Mesodermal cell (in vitro differentiated cells): ENCODE results near the gene CTIF.

Experiments used
- H3K27ac ChIP-seq: 2 replicates; pipeline ENCODE4 v1.7.0; 2013; ENCODE audit warnings: mild to moderate bottlenecking, low read depth, low read length, moderate library complexity; ENCODE audit not compliant: severe bottlenecking
- H3K36me3 ChIP-seq: 2 replicates; pipeline ENCODE4 v1.7.1; 2013; ENCODE audit warnings: mild to moderate bottlenecking, low read length, moderate library complexity; ENCODE audit not compliant: control insufficient read depth, insufficient read depth
- H3K4me1 ChIP-seq: one replicate; pipeline ENCODE4 v1.7.1; 2013; ENCODE audit warnings: mild to moderate bottlenecking, low read length; ENCODE audit not compliant: insufficient read depth, control insufficient read depth, poor library complexity, severe bottlenecking
- H3K4me3 ChIP-seq: 2 replicates; pipeline ENCODE4 v1.7.0; 2013; ENCODE audit warnings: low read length, control low read depth, mild to moderate bottlenecking; ENCODE audit not compliant: insufficient read depth, poor library complexity, severe bottlenecking; ENCODE audit errors: extremely low read depth
- H3K9me3 ChIP-seq: 2 replicates; pipeline ENCODE4 v1.7.1; 2013; ENCODE audit warnings: mild to moderate bottlenecking, low read length, moderate library complexity; ENCODE audit not compliant: control insufficient read depth
- WGBS, 2 experiments: methylation state at CpG; one replicate each; pipeline ENCODE4 v1.1.5; 2013; ENCODE audit warnings: missing lambda C conversion rate in 2 of 2; ENCODE audit not compliant: insufficient coverage in 2 of 2; 5-methylcytosine and 5-hydroxymethylcytosine counted together

Gene CTIF

DNA sequence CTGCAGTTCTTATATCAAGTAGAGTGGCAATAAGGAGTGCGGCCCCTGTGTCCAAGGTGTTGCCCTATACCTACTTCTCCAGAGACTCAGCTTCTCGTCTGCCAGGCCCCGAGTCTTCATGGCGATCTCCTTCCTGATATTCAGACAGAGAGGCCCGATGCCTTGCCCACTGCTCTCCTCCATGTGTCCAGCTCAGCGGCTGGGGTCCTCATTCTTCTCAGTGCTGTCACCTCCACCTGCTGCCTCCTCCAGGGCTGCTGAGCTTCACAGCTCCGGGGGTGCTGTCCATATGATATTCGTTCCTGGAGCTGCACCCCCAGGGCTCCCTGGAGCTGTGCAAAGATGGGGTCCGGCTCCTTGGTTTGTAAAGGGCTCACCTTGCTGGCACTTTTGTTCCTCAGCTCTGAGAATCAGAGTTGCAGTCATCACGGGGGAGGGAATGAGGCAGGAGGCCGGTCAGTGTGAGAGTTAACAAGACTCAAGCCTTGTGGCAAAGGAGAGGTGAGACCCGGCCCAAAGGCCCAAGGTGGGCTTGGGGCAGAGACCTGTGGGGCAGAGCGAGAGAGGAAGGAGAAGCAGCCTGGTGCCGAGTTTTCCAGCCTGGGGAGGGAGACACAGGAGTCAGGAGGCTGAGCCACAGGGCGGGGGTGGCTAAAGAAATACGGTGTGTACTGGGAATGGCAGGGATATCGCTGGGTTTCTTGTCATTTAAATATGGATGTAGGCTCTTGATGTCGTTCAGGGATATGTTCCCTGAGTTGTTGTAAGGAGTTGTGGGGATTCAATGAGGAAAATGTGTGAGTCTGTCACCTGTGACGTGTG, 120.6 kb downstream of the CTIF start:
- H3K4me1 ChIP-seq, result peaks cover 19% of the 10 kb centered on the region
- no peaks in the 10 kb centered on the region for H3K9me3 ChIP-seq
- 94 to 95% methylated on average over 15 to 19 of the region's 19 CpGs for WGBS, 2 experiments
- no peaks in the 10 kb centered on the region for H3K36me3 ChIP-seq
- H3K27ac ChIP-seq, result no peak overlapping the region
- no peak overlapping the region for H3K4me3 ChIP-seq

DNA sequence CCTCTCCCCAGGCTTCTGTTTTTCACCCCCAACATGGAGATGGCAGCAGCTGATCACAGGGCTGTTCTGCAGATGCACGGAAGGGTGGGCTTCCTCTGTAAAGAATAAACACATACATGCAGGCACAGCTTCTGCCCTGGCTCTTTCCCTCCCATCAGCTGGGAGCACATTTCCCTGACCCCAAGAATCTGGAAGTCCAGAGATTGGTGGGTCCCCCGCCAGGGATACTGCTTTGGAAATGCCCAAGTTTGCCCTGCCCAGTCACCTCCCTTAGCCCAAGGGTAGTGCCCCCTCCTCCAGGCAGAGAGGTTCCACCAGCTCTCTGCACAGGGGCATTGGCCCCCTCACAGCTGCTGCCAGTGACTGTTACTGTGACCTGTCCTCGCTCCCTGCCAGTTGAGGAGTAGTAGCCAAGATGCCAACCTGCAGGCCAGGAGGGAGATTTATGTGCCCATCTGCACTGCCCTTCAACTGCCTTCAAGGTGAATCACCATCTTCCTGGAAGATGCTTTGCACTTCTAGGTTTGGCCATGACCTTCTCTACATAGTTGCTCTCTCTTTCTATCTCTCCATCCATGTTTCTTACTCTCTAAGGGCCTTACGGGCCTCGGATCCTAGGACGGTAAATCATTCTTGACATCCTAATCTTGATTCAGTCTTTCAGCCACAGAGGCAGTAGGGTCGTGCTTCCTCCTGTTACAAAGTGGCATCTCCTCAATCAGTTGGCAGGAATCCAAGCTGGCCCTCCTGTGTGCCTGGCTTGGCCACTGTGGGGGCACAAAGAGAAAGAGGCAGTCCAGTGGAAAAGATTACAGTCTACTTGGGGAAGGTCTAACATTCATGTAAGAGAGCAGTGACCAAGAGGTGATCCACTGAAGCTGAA, 121.8 kb downstream of the CTIF start:
- Histone ChIP-seq H3K4me3 (no peak overlapping the region), H3K27ac (no peak overlapping the region), H3K4me1 (peaks cover 19% of the 10 kb centered on the region), H3K36me3 (peaks cover 6% of the 10 kb centered on the region), H3K9me3 (peaks cover 3% of the 10 kb centered on the region)
- 83 to 98% methylated on average over 6 to 7 of the region's 7 CpGs for WGBS, 2 experiments

DNA sequence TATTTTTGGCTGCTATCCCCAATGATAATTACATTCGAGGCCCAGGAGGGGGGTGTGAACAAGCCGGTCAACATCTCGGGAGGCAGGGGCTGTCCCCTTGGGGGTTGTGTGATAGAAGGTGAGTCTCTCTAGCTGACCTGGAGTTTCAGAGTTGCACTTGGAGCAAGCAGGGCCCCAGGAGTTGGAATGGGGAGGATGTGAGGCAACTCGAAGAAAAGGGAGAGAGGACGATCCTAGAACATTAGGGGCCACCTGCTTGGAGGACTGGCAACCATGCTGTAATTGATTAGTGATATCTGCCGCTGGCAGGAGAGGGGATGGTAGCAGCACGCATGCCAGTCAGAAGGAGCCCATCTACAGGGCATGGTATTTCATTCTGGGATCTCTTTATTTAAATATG, 122.6 kb downstream of the CTIF start:
- 90 to 96% methylated on average over 3 to 5 of the region's 7 CpGs for WGBS, 2 experiments
- Histone ChIP-seq H3K36me3 (peaks cover 15% of the 10 kb centered on the region), H3K4me1 (peaks cover 18% of the 10 kb centered on the region), H3K4me3 (no peak overlapping the region), H3K27ac (no peak overlapping the region), H3K9me3 (peaks cover 7% of the 10 kb centered on the region)

DNA sequence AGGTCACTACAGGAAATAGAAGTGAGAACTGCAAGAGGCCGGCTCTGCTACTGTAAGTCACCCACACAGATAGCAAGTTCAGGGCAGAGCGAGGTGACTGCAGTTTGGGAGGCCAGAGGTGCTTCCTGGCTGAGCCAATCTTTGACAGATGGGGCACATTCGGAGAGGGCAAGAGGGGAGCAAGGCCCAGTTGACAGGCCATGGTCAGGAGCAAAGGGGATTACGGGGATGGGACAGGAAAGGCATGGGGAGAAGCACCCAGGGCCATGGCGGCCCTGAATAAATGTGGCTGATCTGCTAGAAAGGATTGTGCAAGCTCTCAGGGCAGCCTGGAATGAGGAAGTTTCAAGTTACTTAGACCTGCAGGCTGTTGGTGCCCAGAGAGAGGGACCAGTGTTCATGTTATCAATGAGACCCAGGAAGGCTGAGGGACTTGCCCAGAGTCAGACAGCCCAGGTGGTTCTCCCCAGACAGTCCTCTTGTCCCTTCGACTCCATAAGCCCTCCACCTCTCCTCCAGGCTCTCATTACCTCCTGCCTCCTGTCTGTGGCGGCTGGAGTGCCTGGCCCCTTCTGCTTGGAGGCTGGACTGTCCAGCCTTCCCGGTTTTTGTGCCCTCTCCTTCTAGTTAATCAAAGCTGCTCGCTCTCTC, 123.3 kb downstream of the CTIF start:
- H3K4me1 ChIP-seq, result peaks cover 12% of the 10 kb centered on the region
- H3K36me3 ChIP-seq, result peaks cover 19% of the 10 kb centered on the region
- 88 to 89% methylated on average over 8 to 9 of the region's 9 CpGs for WGBS, 2 experiments
- no peak overlapping the region for H3K27ac ChIP-seq
- no peak overlapping the region for H3K4me3 ChIP-seq
- peaks cover 7% of the 10 kb centered on the region for H3K9me3 ChIP-seq

DNA sequence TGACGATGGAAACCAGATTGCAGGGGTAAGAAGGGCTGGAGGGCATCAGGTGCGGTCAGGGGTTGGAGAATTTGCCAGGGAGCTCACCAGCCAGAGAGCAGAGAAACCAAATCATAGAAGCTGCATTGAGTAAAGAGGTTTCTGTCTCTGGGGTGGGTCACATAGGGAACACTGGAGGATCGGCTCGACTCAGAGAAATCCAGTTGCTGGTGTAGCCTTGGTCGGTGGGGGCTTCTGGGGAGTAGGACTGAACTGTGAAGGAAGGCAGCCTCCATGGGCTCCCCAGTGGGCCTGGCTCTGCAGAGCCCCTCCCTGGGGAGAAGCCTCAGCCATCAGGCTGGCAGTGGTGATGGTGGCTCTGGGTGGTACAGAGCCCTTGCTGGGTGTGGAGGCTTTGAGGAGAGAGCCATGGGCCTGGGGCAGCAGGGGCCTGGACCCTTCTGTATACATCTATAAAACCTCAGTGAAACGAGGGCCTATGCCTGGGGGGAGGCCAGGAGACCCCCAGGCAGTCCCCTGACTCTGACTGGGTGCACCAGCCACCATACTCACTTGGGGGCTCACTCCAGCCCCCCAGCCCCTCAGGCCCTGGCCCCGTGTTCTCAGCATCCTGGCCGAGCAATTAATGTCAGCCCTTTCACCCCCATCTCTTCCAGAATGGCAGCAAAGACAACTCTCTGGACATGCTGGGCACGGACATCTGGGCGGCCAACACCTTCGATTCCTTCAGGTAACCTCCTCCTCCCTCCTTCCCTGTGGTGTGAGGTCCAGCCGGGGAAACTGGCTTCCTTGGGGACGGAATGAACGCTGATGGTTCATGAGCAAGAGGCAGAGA, 124.5 kb downstream of the CTIF start:
- H3K27ac ChIP-seq, result no peak overlapping the region
- no peak overlapping the region for H3K4me3 ChIP-seq
- H3K36me3 ChIP-seq, result peaks cover 23% of the 10 kb centered on the region
- 87 to 95% methylated on average over 5 to 9 of the region's 14 CpGs for WGBS, 2 experiments
- H3K9me3 ChIP-seq, result peaks cover 7% of the 10 kb centered on the region
- H3K4me1 ChIP-seq, result peaks cover 16% of the 10 kb centered on the region

DNA sequence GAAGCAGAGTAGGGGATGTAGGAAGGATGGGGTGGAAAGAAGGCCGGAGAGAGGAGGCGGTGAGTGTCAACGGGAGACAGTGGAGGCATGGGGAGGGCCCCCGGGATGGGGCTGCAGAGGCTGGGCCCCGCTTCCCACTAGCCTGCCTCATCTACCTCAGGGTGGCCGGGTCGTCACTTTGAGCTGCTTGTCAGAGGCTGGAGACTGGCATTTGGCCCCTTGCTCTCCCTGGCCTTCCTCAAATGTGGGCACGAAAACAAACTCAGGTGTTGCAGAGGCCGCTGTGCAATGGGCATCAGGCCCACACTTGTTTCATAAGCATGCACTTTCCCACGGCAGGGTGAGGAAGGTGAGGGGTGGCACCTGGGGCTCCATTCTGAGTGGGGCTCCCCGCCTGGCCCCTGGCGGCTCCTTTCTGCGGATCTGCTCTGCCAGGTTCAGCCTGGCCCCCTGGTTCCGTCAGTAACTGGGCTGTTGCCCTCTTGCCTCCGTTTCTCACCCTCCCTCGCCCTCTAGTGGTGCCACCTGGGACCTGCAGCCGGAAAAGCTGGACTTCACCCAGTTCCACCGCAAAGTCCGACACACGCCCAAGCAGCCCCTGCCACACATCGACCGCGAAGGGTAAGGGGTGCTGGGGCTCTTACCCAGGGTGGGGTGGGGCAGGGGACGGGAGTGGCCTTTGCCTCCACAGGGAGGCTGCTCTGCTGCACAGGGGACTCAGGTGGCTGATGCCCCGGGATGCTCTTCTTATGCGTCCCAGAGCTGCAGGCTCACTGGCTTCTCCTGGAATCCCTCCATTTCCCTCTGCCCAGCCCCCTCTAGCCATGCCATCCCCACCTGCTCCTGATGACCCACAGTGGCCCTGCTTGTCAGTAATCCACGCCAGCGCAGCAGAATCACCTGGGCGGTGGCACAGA, 125.4 kb downstream of the CTIF start:
- Histone ChIP-seq H3K4me1 (peaks cover 16% of the 10 kb centered on the region), H3K4me3 (no peak overlapping the region), H3K27ac (no peak overlapping the region), H3K36me3 (peaks cover 25% of the 10 kb centered on the region), H3K9me3 (peaks cover 7% of the 10 kb centered on the region)
- WGBS, 2 experiments, result 52 to 70% methylated on average over 18 to 22 of the region's 29 CpGs

DNA sequence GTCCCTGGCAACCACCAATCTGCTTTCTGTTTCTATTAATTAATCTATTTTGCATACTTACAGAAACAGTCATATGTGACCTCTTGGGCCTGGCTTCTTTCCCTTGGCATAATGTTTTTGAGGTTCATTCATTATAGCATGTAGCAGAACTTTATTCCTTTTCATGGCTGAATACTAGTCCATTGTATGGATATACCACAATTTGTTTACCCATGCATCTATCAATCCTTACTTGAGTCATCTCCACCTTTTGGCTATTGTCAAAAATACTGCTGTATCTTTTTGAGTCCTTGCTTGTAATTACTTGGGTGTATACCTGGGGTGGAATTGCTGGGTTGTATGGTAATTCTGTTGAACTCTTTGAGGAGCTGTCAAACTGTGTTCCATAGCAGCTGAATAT, 126.8 kb downstream of the CTIF start:
- Histone ChIP-seq H3K36me3 (peaks cover 34% of the 10 kb centered on the region), H3K4me1 (peaks cover 16% of the 10 kb centered on the region)

DNA sequence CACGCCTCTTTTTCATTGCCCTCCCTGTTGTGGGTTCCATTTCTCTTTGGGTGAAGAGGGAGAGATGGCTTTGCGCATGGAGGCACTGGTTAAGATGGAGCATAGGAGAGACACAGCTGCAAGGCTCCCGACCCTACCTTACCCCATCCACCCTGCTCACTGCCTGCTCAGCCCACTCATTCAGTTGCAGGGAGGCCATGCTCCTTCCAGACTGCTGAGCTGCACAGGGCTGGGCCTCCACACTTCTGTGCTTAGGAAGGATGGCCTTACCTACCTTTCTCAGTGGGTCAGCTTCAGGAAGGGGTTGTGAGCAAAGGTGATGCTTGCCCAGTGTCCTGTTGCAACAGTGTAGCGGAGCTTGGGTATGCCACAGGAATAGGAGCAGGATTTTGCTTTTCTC, 127.8 kb downstream of the CTIF start:
- Histone ChIP-seq H3K27ac (no peak overlapping the region), H3K9me3 (peaks cover 21% of the 10 kb centered on the region), H3K4me1 (peaks cover 12% of the 10 kb centered on the region), H3K4me3 (no peak overlapping the region), H3K36me3 (peaks cover 44% of the 10 kb centered on the region)
- WGBS, 2 experiments, result 80 to 100% methylated on average over 1 of the region's 4 CpGs

More for the DNA sequence above, 126.8 kb downstream of the CTIF start:
- Histone ChIP-seq H3K27ac (no peak overlapping the region), H3K9me3 (peaks cover 12% of the 10 kb centered on the region), H3K4me3 (no peak overlapping the region)

DNA sequence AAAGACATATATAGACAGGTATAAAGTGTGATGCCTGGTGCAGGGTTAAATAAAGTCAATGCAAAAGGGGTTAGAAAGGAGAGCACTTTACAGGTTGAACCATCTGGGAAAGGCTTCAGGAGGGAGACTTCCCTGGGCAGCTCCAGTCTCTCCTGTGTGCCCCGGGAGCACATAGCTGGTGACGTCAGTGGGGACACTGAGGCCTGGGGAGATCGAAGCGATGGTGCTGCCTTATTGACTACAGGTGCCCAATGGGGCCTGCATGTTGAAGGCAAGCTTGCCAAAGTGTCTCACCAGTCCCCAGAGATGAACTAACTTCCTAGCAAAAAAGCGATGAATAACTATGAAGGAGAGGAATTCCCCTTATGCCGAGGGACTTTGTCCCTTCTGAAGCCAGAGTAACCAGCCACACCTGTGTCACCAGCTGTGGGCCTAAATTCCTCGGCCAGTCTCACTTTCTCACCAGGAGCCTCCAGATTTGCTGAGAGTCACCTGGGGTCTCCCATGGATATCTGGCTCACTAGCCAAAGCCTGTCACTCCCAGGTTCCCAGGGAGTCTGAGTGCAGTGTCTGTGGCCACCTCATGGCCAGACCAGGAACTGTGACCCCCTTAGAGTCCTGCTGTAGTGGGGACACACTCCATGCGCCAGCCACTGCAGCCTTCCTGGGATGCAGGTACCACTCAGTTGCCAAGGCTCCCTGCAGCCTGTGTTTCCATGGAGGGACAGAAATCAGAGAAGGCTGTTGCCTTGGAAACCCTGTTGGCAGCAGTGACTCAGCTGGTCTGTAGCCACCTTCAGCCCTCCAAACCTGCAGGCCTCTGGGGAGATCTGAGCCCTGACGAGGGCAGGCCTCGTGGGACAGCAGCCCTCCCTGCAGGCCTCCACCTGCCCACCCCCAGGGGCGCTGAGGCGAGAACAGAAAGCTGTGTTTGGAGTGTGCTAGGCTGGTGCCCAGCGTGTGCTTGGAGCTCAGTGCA, 128.7 kb downstream of the CTIF start:
- WGBS, 2 experiments, result 89 to 91% methylated on average over 10 to 13 of the region's 13 CpGs
- Histone ChIP-seq H3K9me3 (peaks cover 22% of the 10 kb centered on the region), H3K4me1 (peaks cover 4% of the 10 kb centered on the region), H3K36me3 (peaks cover 44% of the 10 kb centered on the region), H3K27ac (no peak overlapping the region), H3K4me3 (no peak overlapping the region)
